LNCaP clone FGC (cell line): ENCODE data around the gene PDLIM4.

Experiments
- DNase-seq: peaks from one replicate; pipeline ENCODE4 v3.0.0-alpha.2; 2011; ENCODE audit warnings: low read depth
- H3K4me3 ChIP-seq: 2 replicates; pipeline ENCODE4 v1.5.1; 2011; ENCODE audit warnings: mild to moderate bottlenecking, low read depth, low read length, control low read depth
- CTCF ChIP-seq: IDR thresholded peaks from 2 replicates; pipeline ENCODE4 v1.5.1; 2012; ENCODE audit warnings: mild to moderate bottlenecking; ENCODE audit not compliant: control insufficient read depth, insufficient read depth; ENCODE audit errors: extremely low read depth

PDLIM4 gene

GRCh38 chr5:132297211-132297940, 39.9 kb downstream of the PDLIM4 start:
- no peak for DNase-seq
- TF ChIP-seq CTCF, result no peak
- no peak overlapping the region for H3K4me3 ChIP-seq

GRCh38 chr5:132298298-132299212, 41.1 kb downstream of the PDLIM4 start:
- DNase-seq, result no peak
- no peak overlapping the region for H3K4me3 ChIP-seq
- no peak for TF ChIP-seq CTCF

- no peak for DNase-seq
- no peak for TF ChIP-seq CTCF
- no peak overlapping the region for H3K4me3 ChIP-seq
Measured at GRCh38 chr5:132299917-132300316, 42.4 kb downstream of the PDLIM4 start.

GRCh38 chr5:132300577-132301343, 43.3 kb downstream of the PDLIM4 start:
- TF ChIP-seq CTCF, result no peak
- DNase-seq, result no peak
- H3K4me3 ChIP-seq, result no peak overlapping the region

- peak; percentile 90 for DNase-seq
- TF ChIP-seq CTCF, result no peak
- no peak overlapping the region for H3K4me3 ChIP-seq
Measured at GRCh38 chr5:132301344-132302271, 44.1 kb downstream of the PDLIM4 start.

- no peak overlapping the region for H3K4me3 ChIP-seq
- no peak for DNase-seq
- TF ChIP-seq CTCF, result no peak
Measured at GRCh38 chr5:132302413-132302812, 44.9 kb downstream of the PDLIM4 start.
